Activated CD4-positive, alpha-beta T cell treated with anti-CD3 and anti-CD28 coated beads, Interleukin-2, amount 50 U/mL, for 48 hours (primary cell): ENCODE measurements around the gene NUP210L.

Experiments used
- DNase-seq, 2 experiments: peaks; one replicate each; pipeline ENCODE4 v3.0.0-alpha.2; 2020

The NUP210L gene

GRCh38 chr1:153962088-153963029 is 192.5 kb downstream of the NUP210L start:
- DNase-seq: no peak

- no peak for DNase-seq
These were observed 193.5 kb downstream of the NUP210L start for GRCh38 chr1:153961421-153961820.

GRCh38 chr1:153960206-153960605 is 194.7 kb downstream of the NUP210L start:
- no peak for DNase-seq

GRCh38 chr1:153959454-153959853 is 195.4 kb downstream of the NUP210L start:
- no peak for DNase-seq

GRCh38 chr1:153958961-153959260 is 196.0 kb downstream of the NUP210L start:
- no peak for DNase-seq

- peak; percentile 98 for DNase-seq
These were observed 196.5 kb downstream of the NUP210L start, which contains the start of gene CRTC2 for GRCh38 chr1:153958111-153958960. CRTC2 (minus strand) TSS chr1:153958612; CDS start chr1:153958497, 115 bp downstream.

- peak in 1 of 2 experiments; percentile 56 for DNase-seq
These were observed 197.1 kb downstream of the NUP210L start for GRCh38 chr1:153957744-153958110.

GRCh38 chr1:153956997-153957715 is 197.7 kb downstream of the NUP210L start:
- no peak for DNase-seq

- no peak for DNase-seq
These were observed 200.0 kb downstream of the NUP210L start for GRCh38 chr1:153954826-153955225.

GRCh38 chr1:153953859-153954365 is 201.0 kb downstream of the NUP210L start:
- no peak for DNase-seq

- DNase-seq: no peak
These were observed 203.1 kb downstream of the NUP210L start for GRCh38 chr1:153951801-153952200.

- no peak for DNase-seq
These were observed 203.7 kb downstream of the NUP210L start for GRCh38 chr1:153951183-153951582.

GRCh38 chr1:153946622-153947241 is 208.1 kb downstream of the NUP210L start, which contains the start of gene DENND4B:
DENND4B (minus strand) TSS chr1:153946718; CDS start chr1:153944374, 2,344 bp downstream.
- DNase-seq: peak; percentile 76 to 79

- DNase-seq: peak; percentile 68 to 73
These were observed 208.9 kb downstream of the NUP210L start for GRCh38 chr1:153945795-153946621.

GRCh38 chr1:153945131-153945794 is 209.6 kb downstream of the NUP210L start:
- peak; percentile 73 to 78 for DNase-seq

GRCh38 chr1:153944827-153945117 is 210.1 kb downstream of the NUP210L start:
- DNase-seq: no peak

GRCh38 chr1:153944005-153944826 is 210.7 kb downstream of the NUP210L start:
- no peak for DNase-seq

- no peak for DNase-seq
These were observed 211.9 kb downstream of the NUP210L start for GRCh38 chr1:153942766-153943549.
